MG63 (cell line): ENCODE measurements around the gene WWP2. TPM values are rescaled to one million over a fixed set of nuclear protein-coding genes. Genes with fewer than 3 reads are reported as not detected.

ENCODE experiments used
- DNase-seq: peaks from one replicate; pipeline ENCODE4 v3.0.0-alpha.2; 2020
- H3K27me3 ChIP-seq: fragments of 250-450 bp; sonication (Bioruptor Pico); 2 replicates; pipeline ENCODE4 v1.5.1; 2020; ENCODE audit warnings: mild to moderate bottlenecking, moderate library complexity
- H3K36me3 ChIP-seq: fragments of 250-450 bp; sonication (Bioruptor Pico); 2 replicates; pipeline ENCODE4 v1.5.1; 2020; ENCODE audit warnings: mild to moderate bottlenecking, moderate library complexity
- H3K4me3 ChIP-seq: fragments of 250-450 bp; sonication (Bioruptor Pico); 2 replicates; pipeline ENCODE4 v1.5.1; 2020; ENCODE audit warnings: mild to moderate bottlenecking, moderate library complexity
- H3K9me3 ChIP-seq: fragments of 250-450 bp; sonication (Bioruptor Pico); 2 replicates; pipeline ENCODE4 v1.5.1; 2020; ENCODE audit warnings: mild to moderate bottlenecking, moderate library complexity
- total RNA-seq: library from RNA; depleted of rRNA; stranded (reverse); fragments of >200 nt; shearing (Covaris generic); gene quantifications from 2 replicates; pipeline ENCODE4 v1.2.3, GENCODE V29; 2014; ENCODE audit warnings: low replicate concordance

Gene WWP2
- total RNA-seq, 1 experiment from 2014 or later = 15.5 TPM

DNA sequence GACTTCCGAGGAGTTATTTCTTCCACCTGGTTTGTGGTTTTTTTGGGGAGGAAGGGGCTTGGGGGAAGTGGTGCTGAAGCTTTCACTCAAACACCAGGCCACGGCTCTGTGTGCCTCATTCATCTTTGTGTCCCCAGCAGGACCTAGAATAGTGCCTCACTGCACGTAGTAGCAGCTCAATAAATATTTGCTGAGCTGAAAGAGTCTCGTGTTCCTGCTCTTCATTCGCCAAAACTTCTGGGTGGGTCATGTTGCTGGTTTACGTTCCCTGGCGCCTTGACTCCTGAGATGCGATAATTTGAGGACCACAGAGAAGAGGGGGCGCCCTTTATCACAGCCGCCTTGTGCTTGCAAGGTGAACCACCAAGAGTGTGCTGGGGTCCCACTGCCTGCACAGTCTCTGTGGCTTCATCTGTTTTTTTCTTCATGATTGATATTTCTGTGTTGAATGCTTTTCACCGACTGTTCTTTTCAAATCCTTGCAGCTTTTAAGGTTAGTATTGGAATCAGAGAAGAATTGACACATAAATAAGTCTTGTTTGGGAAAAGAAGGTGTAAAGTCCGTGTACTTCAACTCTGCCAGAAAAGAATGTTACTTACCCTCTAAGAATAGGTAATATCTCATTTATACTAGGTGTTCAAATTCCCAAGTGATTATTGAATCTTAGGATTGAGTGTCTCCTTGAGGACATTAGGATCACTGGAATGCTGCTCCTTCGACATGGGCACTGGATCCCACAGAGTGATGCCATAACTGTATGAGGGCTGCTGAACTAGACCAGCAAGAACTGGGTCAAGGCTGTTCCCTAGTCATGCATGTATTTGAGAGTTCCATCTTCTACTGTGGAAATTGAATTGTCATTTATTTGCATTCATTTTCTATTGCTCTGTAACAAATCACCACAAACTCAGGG is 96.3 kb downstream of the WWP2 start:
- Histone ChIP-seq H3K9me3 (no peaks in the 10 kb centered on the region), H3K36me3 (no peaks in the 10 kb centered on the region)

DNA sequence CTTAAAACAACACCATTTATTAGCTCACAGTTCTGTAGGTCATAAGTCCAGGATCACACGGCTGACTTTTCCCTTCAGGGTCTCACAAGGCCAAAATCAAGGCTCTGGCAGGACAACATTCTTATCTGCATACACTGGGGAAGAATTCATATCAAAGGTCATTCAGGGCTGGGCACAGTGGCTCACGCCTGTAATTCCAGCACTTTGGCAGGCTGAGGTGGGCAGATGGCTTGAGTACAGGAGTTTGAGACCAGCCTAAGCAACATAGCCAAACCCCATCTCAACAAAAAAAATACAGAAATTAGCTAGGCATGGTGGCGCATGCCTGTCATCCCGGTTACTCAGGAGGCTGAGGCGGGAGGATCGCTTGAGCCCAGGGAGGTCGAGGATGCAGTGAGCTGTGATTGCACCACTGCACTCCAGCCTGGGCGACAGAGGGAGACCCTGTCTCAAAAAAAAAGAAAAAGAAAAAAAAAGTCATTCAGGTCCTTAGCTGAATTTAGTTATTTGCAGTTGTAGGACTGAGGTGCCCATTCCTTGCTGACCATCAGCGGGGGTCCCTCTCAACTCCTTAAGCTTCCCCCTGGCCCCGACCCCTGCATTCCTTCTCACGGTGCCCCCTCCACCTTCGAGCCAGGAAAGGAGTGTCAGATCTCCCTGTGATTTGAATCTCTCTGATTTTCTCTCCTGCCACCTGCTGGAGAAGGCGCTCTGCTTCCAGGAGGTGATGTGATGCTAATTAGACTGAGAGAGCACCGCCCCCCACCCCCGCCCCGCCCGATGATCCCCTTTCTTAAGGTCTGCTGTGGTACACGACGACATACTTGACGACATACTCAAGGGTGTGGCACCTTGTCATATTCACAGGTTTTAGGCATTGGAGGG is 97.2 kb downstream of the WWP2 start:
- Histone ChIP-seq H3K9me3 (no peaks in the 10 kb centered on the region), H3K36me3 (no peaks in the 10 kb centered on the region), H3K4me3 (no peak overlapping the region), H3K27me3 (no peaks in the 10 kb centered on the region)
- DNase-seq = no peak

More for the DNA sequence above, 96.3 kb downstream of the WWP2 start:
- no peak for DNase-seq
- Histone ChIP-seq H3K4me3 (no peak overlapping the region), H3K27me3 (no peaks in the 10 kb centered on the region)

DNA sequence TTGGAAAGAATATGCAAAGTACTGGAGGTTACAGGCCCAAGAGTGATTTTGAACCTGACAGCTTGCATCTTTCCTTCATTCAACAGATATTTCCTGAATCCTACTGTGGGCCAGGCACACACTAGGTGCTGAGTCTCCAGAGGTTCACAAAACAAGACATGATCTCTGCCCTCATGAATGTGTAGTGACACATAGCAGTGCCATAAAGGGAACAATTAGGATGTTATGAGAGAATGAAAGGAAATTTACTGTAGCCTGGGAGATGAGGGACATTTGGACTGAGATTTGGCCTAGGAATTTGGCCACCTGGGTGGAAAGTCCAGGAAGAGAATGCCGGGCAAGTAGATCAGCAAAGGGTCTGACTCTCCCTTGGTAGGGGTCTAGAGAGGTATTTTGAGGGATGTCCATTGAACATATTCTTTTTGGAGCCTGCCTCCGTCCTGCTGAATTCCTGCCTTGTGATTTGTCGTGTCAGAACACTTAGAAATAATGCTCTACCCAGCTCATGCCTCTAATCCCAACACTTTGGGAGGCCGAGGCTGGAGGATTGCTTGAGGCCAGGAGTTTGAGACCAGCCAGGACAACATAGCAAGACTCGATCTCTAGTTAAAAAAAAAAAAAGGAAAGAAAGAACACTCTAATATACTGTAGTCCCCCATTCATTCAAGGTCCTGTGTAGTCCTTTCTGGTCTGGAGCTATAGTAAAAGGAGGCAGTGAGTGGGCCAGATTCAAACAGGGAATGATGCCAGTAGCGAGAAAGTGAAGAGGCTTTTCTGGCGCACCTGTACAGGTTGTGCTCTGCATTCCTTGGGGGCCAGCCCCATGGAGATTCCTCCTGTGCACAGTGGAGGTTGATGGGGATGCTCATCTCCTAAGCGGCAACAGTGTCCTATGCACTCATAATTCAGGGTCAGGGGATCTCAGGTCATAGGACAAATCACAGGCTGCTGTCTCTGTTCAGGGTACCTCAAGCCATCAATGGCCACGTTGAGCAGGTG is 98.4 kb downstream of the WWP2 start:
- no peak for DNase-seq
- no peak overlapping the region for H3K4me3 ChIP-seq
- no peaks in the 10 kb centered on the region for H3K9me3 ChIP-seq
- no peaks in the 10 kb centered on the region for H3K27me3 ChIP-seq
- H3K36me3 ChIP-seq = no peaks in the 10 kb centered on the region

DNA sequence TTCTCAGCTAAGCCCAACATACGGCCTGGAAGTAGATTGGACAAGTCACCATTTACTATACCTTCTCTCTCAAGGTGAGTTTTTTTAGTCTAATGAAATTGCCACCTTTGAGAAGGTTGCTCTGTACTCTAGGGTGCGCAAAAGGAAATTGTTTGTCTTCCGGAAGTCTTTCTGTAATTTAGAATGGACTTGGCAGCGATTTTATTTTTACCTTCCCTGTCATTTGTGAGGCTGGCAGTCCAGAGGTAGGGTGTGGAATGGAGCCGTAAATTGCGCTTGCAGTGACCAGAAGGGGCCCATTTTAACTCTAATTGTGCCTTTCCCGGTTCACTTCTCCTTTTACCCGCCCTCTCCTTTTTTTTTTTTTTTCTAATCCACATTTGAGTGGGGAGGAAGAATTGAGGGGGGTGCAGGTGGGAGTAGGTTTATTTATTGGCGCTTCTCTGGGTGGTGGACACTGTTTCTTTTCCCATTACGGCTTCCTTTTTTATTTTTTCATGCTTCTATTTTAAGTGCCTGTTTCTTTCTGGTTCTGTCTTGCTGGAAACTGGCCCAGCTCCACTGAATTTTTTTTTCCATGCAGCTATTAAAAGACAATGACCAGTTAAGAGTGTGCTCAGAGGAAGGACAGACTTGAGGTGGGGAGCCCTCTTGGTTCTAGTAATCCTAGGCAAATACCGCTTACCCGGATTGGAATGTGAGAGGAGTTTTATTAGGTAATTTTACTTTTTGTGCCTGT is 99.3 kb downstream of the WWP2 start:
- H3K9me3 ChIP-seq = no peaks in the 10 kb centered on the region
- no peaks in the 10 kb centered on the region for H3K27me3 ChIP-seq
- no peak for DNase-seq
- no peaks in the 10 kb centered on the region for H3K36me3 ChIP-seq
- no peak overlapping the region for H3K4me3 ChIP-seq

DNA sequence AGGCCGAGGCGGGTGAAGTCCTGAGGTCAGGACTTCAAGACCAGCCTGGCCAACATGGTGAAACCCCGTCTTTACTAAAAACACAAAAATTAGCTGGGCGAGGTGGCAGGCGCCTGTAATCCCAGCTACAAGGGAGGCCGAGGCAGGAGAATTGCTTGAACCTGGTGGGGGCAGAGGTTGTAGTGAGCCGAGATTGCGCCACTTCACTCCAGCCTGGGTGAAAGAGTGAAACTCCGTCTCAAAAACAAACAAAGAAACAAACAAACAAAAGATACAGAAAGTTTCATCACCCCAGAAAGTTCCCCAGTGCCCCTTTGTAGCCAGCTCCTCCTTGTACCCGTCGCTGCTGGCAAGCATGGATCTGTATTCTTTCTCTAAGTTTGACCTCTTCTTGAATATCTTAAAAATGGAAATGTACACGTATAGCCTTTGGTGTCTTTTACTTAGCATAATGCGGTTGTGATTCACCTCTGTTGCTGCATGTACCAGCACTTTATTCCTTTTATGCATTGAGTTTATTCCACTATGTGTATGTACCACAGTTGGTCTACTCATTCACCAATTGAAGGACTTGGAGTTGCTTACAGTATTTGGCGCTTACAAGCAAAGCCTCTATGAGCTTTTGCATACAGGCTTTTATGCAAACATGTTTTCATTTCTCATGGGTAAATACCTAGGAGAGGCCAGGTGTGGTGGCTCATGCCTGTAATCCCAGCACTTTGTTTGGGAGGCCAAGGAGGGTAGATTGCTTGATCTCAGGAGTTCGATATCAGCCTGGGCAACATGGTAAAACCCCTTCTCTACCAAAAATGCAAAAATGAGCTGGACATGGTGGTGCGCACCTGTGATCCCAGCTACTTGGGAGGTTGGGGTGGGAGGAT is 101.5 kb downstream of the WWP2 start:
- no peak for DNase-seq
- Histone ChIP-seq H3K9me3 (no peaks in the 10 kb centered on the region), H3K27me3 (no peaks in the 10 kb centered on the region)

DNA sequence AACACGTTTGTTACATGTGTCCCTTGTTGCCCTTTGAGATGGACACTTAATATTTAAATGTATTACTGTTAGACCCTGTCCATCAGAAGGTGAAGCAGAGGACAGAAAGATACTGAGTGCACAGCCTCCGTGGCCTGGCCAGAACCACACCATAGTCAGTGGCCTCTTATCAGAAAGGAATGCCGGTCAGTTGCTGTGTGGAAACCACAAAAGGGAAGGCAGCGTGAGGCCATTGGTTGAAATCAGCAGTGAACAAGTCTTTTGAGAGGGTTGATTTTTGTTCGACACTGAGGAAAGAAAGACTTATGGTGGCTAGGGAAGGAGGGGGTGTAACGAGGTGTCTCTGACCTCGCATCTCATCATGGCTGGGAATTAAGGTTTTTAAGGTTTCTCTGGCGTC is 103.6 kb downstream of the WWP2 start:
- Histone ChIP-seq H3K36me3 (no peaks in the 10 kb centered on the region), H3K4me3 (no peak overlapping the region), H3K9me3 (no peaks in the 10 kb centered on the region), H3K27me3 (no peaks in the 10 kb centered on the region)
- DNase-seq = no peak

More for the DNA sequence above, 101.5 kb downstream of the WWP2 start:
- Histone ChIP-seq H3K36me3 (no peaks in the 10 kb centered on the region), H3K4me3 (no peak overlapping the region)

DNA sequence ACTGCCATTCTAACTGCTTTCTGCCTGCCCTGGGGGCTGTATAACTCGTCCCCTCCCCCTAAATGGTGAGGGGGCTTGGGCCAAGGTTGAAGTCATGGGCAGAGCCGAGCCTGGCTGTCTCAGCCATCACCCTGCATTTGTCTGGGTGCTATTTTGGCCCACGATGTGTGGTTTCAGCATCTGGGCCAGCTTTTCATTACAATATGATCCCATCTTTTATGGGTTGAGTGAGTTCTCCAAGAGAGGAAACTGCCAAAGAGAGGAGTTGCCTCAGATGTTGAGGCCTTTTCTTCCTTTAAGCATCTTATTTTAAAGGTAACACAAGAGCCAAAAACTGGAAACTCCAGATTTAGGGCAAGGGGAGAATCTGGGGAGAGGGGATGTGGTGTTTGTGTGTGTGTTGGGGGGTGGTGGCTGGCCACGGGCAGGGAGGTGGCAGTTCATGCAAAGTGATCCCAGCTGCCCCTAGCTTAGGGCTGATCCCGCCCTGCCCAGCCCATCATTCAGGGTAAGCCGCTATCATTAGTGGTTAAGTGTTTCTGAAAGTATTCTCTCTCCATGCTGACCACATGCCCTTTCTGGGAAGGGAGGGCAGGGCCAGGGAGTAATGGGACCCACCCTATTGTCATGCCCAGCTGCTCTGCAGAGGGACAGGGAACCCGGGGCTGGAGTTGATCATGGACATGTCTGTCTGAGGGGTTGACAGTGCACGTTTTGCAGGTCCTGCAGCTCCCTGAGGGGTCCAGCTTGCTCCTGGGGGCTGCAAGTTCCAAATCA is 105.8 kb downstream of the WWP2 start:
- no peaks in the 10 kb centered on the region for H3K9me3 ChIP-seq
- H3K4me3 ChIP-seq = no peak overlapping the region
- no peaks in the 10 kb centered on the region for H3K36me3 ChIP-seq
- no peaks in the 10 kb centered on the region for H3K27me3 ChIP-seq
- no peak for DNase-seq

DNA sequence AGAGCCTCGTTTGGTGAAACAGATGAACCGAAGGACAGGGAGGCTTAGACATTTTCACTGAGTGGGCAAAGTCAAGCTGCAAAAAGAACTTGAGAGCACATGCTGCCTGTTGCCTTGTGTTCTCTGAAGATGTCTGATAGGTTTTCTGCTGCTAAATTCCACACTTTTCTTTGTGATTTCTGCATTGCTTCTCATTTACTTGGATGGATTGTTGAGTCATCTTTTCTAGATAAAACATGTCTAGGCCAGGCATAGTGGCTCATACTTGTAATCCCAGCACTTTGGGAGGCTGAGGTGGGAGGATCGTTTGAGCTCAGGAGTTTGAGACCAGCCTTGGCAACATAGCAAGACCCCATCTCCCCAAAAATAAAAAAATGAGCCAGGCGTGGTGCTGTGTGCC is 108.6 kb downstream of the WWP2 start:
- no peaks in the 10 kb centered on the region for H3K27me3 ChIP-seq
- no peaks in the 10 kb centered on the region for H3K9me3 ChIP-seq
- no peak for DNase-seq
- H3K36me3 ChIP-seq = no peaks in the 10 kb centered on the region
- no peak overlapping the region for H3K4me3 ChIP-seq

DNA sequence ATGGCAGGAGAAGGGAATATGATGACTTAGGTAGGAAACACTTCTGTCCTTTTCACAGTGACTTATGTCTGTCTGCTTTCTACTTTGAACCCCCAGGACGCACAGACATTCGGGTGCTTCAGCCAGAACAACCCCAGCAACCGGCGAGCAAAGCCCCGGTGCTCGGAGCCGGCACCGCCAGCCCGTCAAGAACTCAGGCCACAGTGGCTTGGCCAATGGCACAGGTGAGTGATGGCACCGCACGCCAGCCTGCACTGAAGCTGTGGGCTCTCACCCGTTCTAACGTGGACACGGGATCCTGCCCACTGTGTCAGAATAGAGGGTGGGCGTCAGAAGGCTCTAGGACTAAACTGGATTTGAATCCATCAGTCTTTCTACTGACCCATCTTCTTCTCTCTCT is 109.6 kb downstream of the WWP2 start:
- no peak for DNase-seq
- Histone ChIP-seq H3K36me3 (no peaks in the 10 kb centered on the region; the same call in none of the 2 replicates), H3K27me3 (no peaks in the 10 kb centered on the region), H3K4me3 (no peak overlapping the region), H3K9me3 (no peaks in the 10 kb centered on the region)

DNA sequence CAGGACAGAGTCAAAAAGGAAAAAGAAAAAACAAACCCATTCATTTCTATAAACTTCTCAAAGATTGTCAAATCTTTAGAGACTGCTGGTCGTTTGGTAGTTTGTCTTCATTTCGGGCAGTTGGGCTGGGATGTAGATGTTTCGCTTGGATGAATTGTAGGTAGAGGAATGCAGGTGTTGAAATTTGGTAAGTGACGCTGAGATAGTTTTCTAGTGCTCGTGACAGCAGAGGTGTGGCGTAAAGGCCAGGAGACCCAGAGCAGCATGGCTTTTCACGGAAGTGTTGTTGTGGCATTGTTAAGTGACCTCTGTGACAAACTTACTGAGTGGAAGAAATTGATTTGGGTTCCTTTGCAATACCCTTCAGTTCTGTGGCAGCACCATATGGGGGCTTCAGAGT is 110.8 kb downstream of the WWP2 start:
- Histone ChIP-seq H3K9me3 (no peaks in the 10 kb centered on the region), H3K4me3 (no peak overlapping the region), H3K36me3 (no peaks in the 10 kb centered on the region; the same call in none of the 2 replicates), H3K27me3 (no peaks in the 10 kb centered on the region)
- DNase-seq = no peak

DNA sequence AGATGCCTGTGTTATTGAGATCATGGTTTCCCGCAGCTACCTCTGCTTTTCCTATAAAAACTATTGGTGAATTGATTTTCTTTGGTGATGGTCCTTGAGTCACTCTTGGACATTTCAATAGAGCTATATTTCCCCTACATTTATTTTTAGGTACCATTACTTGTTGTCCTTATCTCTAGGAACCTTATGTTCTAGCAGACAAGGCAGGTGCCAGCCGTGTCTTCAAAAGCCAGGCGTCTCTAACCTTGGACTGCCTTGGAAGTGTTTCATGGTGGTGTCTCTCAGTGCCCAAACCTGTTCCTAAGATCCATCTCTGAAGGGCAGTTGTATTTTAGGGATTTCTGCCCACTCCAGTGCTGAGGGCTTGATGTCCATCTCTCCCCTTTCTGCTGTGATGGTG is 111.7 kb downstream of the WWP2 start:
- no peak overlapping the region for H3K4me3 ChIP-seq

DNA sequence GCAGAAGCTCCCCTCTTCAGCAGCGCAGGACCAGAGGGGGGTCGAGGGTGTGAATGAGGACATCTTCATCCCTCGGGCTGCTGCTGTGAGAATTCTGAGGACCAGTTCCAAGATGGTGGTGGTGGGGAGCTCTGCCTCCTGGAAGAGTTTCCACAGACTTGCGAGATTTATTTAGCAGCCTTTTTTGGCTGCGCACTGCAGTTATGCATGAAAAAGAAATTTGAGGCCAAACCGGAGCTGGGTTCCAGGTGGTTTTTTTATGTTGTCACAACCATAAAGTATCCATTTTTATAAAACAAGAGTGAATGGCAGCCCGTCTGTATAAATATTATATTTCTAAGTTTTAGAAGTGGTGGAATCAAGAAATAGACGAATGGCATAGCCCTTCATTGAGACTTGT is 112.1 kb downstream of the WWP2 start:
- H3K27me3 ChIP-seq = no peaks in the 10 kb centered on the region
- DNase-seq = no peak
- H3K9me3 ChIP-seq = no peaks in the 10 kb centered on the region
- H3K36me3 ChIP-seq = no peaks in the 10 kb centered on the region; the same call in none of the 2 replicates
- no peak overlapping the region for H3K4me3 ChIP-seq

More for the DNA sequence above, 111.7 kb downstream of the WWP2 start:
- Histone ChIP-seq H3K9me3 (no peaks in the 10 kb centered on the region), H3K36me3 (no peaks in the 10 kb centered on the region; the same call in none of the 2 replicates), H3K27me3 (no peaks in the 10 kb centered on the region)
- no peak for DNase-seq

DNA sequence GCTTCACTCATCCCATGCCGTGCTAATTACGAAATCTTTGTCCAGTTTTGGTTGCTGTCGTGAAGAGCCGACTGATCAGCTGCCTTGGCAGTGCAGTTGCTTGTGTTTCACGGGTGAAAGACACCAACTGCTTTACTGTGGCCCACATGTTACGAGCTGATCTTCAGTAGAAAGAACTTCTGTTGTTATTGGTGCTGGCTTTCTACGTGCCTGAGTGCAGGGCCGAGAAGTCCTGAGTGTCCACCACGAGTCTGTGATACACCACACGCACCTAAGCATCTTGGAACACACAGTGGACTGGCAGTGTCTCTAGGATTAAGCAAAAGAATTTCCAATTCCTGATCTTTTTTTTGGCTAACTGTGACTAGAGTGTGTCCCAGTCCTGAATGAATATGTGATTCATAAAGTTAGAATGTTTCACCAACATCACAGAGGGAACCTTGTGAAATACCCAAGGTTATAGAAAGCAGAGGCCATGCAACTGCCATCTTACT is 118.6 kb downstream of the WWP2 start:
- H3K27me3 ChIP-seq = no peaks in the 10 kb centered on the region
- H3K9me3 ChIP-seq = 0 out of 2 replicates have a peak, but pooled peaks cover 1% of the 10 kb centered on the region
- H3K36me3 ChIP-seq = no peaks in the 10 kb centered on the region; the same call in none of the 2 replicates
- DNase-seq = no peak
- H3K4me3 ChIP-seq = no peak overlapping the region

DNA sequence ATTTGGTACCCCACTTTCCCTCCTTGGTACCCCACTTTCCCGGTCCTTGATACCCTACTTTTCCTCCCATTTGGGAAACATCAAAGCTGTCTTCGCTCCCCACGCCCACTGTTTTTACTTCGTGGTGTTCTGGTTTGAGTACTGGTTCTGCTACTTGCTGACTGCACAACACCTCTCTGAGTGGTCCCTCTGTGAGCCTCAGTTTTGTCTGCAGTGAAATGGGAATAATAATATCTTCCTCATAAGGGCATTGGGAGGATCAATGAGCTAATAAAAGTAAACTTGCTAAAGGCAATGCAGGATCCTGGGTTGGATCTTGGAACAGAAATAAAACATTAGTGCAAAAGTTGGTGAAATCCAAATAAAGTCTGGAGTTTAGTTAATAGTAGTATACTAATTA is 119.0 kb downstream of the WWP2 start:
- Histone ChIP-seq H3K27me3 (no peaks in the 10 kb centered on the region), H3K9me3 (0 out of 2 replicates have a peak, but pooled peaks cover 1% of the 10 kb centered on the region), H3K36me3 (no peaks in the 10 kb centered on the region; the same call in none of the 2 replicates), H3K4me3 (no peak overlapping the region)
- DNase-seq = no peak
